GM19397 (cell line): Measurements from ENCODE around the gene CMPK1.
A peak's percentile ranks its signal among the peaks of the same experiment; 100 is the strongest.
"Not testable (repeated sequence)": the region's sequence is repeated elsewhere in the genome, so short reads cannot be mapped to it uniquely, and the experiment has no call there.

ENCODE experiments used
- ATAC-seq: cut with Tn5 transposase; IDR thresholded peaks from one replicate; pipeline ENCODE4 v1.9.1; 2021; ENCODE audit warnings: mild to moderate bottlenecking, moderate library complexity; ENCODE audit not compliant: unreplicated experiment

CMPK1 gene

GRCh38 chr1:47337350-47337749 lies 3.8 kb downstream of the CMPK1 start:
- ATAC-seq: no peak

- ATAC-seq: no peak
These were observed 4.9 kb downstream of the CMPK1 start for GRCh38 chr1:47338249-47339077.

GRCh38 chr1:47340227-47340626 lies 6.6 kb downstream of the CMPK1 start:
- ATAC-seq: no peak

- not testable (repeated sequence) for ATAC-seq
These were observed 13.4 kb downstream of the CMPK1 start for GRCh38 chr1:47346979-47347378.

DNA sequence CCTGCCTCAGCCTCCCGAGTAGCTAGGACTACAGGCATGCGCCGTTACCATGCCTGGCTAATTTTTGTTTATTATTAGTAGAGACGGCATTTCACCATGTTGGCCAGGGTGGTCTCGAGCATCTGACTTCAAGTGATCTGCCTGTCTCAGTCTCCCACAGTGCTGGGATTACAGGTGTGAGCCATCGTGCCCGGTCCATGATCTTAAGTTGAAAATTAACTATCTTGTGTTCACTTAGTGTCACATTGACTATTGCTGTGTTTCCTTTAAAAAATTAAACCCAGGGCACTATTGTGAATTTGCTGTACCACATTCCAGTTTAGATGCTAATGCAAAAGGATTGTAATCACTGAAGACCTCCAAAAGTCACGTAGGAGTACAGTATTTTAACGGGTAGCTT lies 14.1 kb downstream of the CMPK1 start:
- ATAC-seq: no peak

DNA sequence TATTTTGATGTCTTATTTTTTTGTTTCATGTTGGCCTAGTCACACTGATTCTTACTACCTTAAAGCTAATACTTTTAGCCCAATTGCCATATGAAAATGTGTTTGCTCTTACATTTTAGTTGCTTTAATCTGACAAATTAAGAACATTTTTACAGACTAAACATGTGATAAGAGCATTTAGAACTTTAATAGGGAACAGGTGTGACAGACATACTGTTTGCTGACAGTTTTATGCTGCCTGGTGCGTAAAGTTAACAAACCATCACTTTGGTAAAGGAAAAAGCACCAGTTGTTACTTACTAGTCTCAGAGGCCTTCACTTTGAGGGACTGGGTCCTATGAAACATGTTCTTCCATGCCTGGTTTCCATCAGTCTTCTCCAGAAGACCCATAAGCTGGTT lies 14.7 kb downstream of the CMPK1 start:
- no peak for ATAC-seq

DNA sequence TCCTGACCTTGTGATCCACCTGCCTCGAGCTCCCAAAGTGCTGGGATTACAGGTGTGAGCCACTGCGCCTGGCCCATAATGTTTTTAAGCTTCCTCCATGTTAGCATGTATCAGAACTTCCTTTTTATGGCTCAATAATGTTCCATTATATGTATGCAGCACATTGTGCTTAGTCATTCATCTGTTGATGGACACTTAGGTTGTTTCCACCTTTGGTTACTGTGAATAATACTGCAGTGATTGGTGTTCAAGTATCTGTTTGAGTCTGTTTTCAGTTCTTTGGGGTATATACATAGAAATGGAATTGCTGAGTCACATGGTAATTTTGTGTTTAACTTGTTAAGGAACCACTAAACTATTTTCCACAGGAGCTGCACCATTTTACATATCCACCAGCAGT lies 17.7 kb downstream of the CMPK1 start:
- peak; percentile 74 for ATAC-seq

- ATAC-seq: no peak
These were observed 27.8 kb downstream of the CMPK1 start for GRCh38 chr1:47361380-47361779.

- no peak for ATAC-seq
These were observed 29.2 kb downstream of the CMPK1 start for GRCh38 chr1:47362828-47363227.

- ATAC-seq: no peak
These were observed 34.1 kb downstream of the CMPK1 start for GRCh38 chr1:47367651-47368050.

DNA sequence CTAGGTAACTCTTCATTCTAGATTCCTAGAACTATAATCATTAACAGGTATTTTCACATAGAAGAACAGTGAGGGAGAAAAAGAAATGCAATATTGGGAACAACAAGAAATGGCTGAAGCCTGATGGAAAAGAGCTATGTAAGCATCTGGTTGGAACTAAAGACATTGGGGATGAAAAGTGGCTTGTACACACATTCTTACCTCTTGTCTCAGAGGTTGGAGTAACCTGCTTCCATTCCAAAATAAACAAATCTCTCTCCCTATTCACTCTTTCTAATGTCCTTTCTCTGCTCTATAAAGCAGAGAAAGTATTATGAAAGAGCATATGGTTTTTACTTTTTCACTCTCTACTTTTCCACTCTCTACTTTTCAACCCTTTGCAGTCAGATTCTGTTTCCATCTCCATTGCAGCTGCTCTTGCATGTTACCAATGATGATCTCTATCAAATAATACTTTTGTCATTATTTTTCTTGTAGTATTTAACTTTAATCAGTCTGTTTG lies 37.5 kb downstream of the CMPK1 start:
- ATAC-seq: no peak

DNA sequence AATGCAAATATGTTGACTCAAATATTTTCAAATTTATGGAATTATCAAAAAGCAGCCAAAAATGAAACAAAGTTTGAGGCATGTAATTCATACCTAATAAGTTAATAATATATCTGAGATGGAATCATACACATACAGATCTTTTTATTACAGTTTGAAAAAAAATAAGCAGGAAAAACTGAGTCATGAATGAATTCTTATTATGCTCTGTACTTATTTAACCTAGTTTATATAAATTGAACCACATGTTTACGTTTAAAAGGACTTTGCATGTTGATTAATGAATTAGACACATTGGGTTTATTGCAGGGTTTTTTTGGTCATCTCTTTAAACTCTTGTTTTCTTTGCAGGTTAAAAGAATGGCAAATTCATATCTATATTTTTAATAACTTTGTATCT lies 40.9 kb downstream of the CMPK1 start:
- no peak for ATAC-seq

- no peak for ATAC-seq
These were observed 44.6 kb downstream of the CMPK1 start for GRCh38 chr1:47378147-47378546.

GRCh38 chr1:47380699-47381098 lies 47.1 kb downstream of the CMPK1 start:
- no peak for ATAC-seq

GRCh38 chr1:47382399-47382983 lies 48.9 kb downstream of the CMPK1 start:
- ATAC-seq: no peak

DNA sequence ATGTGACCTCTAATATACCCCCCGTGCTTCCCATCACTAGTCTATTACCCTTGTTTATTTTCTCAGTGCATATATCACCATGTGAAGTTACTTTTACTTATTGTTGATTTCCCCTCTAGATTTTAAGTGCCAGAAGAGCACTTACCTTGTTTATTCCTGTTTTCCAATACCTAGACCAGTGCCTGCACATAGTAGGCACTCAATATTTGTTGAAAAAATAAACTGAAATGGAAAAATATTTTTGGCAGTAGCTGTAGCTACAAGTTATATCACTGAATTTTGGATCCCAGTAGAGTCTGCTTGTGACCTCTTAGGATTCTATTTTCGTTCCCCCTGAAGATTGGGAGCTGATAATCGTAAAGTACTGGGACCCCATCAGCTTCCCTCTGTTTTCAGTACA lies 50.5 kb downstream of the CMPK1 start:
- no peak for ATAC-seq

DNA sequence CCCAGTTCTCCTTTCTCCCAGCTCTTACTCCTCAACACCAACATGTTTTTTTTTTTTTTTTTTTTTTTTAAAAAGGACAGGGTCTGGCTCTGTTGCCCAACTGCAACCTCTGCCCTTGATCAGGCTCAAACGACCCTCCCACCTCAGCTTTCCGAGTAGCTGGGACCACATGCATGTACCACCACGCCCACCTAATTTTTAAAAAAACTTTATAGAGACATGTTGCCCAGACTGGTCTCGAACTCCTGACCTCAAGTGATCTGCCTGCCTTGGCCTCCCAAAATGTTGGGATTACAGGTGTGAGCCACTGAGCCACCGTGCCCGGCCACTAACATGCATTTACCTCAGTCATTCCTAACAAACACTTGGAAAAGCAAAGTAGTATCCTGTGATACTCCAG lies 51.4 kb downstream of the CMPK1 start:
- no peak for ATAC-seq

- ATAC-seq: no peak
These were observed 52.7 kb downstream of the CMPK1 start for GRCh38 chr1:47386268-47386667.

- no peak for ATAC-seq
These were observed 54.7 kb downstream of the CMPK1 start for GRCh38 chr1:47388030-47388890.

- ATAC-seq: no peak
These were observed 55.3 kb downstream of the CMPK1 start for GRCh38 chr1:47388891-47389238.

- no peak for ATAC-seq
These were observed 56.1 kb downstream of the CMPK1 start for GRCh38 chr1:47389731-47390130.

DNA sequence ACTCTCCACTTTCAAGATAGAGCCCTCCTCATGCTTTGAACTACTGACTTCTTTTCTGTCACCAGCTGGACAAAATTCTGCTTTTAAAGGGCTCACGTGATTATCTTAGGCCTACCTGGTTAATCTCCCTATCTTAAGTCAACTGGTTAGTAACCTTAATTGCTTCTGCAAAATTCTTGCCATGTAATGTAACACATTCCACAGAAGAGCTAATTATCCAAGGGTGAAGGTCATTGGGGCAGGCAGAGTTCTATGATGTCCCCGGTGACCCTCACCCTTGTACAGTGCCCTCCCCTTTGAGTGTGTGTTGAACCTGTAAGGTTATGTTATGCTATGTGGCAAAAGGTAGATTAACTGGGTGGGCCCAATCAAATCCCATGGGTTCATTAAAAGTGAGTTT lies 57.3 kb downstream of the CMPK1 start:
- no peak for ATAC-seq
